WTC11 (cell line): ENCODE measurements around the gene ZNF445. TPM values are rescaled to one million over a fixed set of nuclear protein-coding genes. Genes with fewer than 3 reads are reported as not detected.

Experiments
- ATAC-seq: fragments of 200-7000 bp; cut with Tn5 transposase; 2 replicates; pipeline ENCODE4 v1.10.0; 2021; ENCODE audit warnings: mild to moderate bottlenecking, moderate library complexity
- CTCF ChIA-PET: fragments of 300-600 bp; sonication (Branson Sonifier 250); formaldehyde crosslinking; loops from one replicate; lab custom pipeline; 2021; ENCODE audit warnings: antibody characterized with exemption; lab: Charles Lee
- POLR2A ChIA-PET: fragments of 350-600 bp; sonication (Branson Sonifier 250); formaldehyde crosslinking; loops from one replicate; lab custom pipeline; 2021; ENCODE audit warnings: antibody characterized with exemption; lab: Charles Lee
- DNase-seq: peaks from one replicate; pipeline ENCODE4 v3.0.0; 2021; ENCODE audit warnings: low spot score
- H3K27ac Mint-ChIP-seq: 2 replicates; pipeline ENCODE4 v1.8.0; 2021; ENCODE audit warnings: mixed read lengths
- H3K27me3 Mint-ChIP-seq: 2 replicates; pipeline ENCODE4 v1.8.0; 2021; ENCODE audit warnings: low read depth, mild to moderate bottlenecking, moderate library complexity, mixed read lengths
- H3K36me3 Mint-ChIP-seq: 2 replicates; pipeline ENCODE4 v1.8.0; 2021; ENCODE audit warnings: mixed read lengths
- H3K4me1 Mint-ChIP-seq: 2 replicates; pipeline ENCODE4 v1.8.0; 2022; ENCODE audit warnings: mixed read lengths
- H3K4me3 Mint-ChIP-seq: 2 replicates; pipeline ENCODE4 v1.8.0; 2021; ENCODE audit warnings: mild to moderate bottlenecking, moderate library complexity, mixed read lengths
- H3K9me3 Mint-ChIP-seq: 2 replicates; pipeline ENCODE4 v1.8.0; 2021; ENCODE audit warnings: mixed read lengths
- CBFB ChIP-seq: sonication (generic); formaldehyde crosslinking; IDR thresholded peaks from 2 replicates; pipeline ENCODE4 v1.8.1; 2022; ENCODE audit warnings: mild to moderate bottlenecking, low read depth, missing genetic modification reagents
- E2F4 ChIP-seq: sonication (generic); formaldehyde crosslinking; IDR thresholded peaks from 2 replicates; pipeline ENCODE4 v1.8.1; 2022; ENCODE audit warnings: low read depth, mild to moderate bottlenecking, moderate library complexity, missing genetic modification reagents, borderline replicate concordance
- ELF4 ChIP-seq: sonication (generic); formaldehyde crosslinking; IDR thresholded peaks from 2 replicates; pipeline ENCODE4 v1.8.1; 2022; ENCODE audit warnings: low read depth, mild to moderate bottlenecking, moderate library complexity, missing genetic modification reagents
- EMX1 ChIP-seq: fragments of 250-450 bp; sonication (Bioruptor Pico); IDR thresholded peaks from 2 replicates; pipeline ENCODE4 v1.8.0; 2021; ENCODE audit warnings: mild to moderate bottlenecking
- FOXP1 ChIP-seq: sonication (generic); formaldehyde crosslinking; IDR thresholded peaks from 2 replicates; pipeline ENCODE4 v1.8.0; 2022; ENCODE audit warnings: missing genetic modification reagents, mild to moderate bottlenecking, moderate library complexity, borderline replicate concordance
- FOXP4 ChIP-seq: sonication (generic); formaldehyde crosslinking; IDR thresholded peaks from 2 replicates; pipeline ENCODE4 v1.8.0; 2022; ENCODE audit warnings: mild to moderate bottlenecking, missing genetic modification reagents
- GRHL2 ChIP-seq: fragments of 250-450 bp; sonication (Bioruptor Pico); IDR thresholded peaks from 2 replicates; pipeline ENCODE4 v1.8.0; 2022; ENCODE audit warnings: mild to moderate bottlenecking, moderate library complexity; ENCODE audit not compliant: insufficient replicate concordance, severe bottlenecking
- HMGA2 ChIP-seq: fragments of 250-450 bp; sonication (Bioruptor Pico); IDR thresholded peaks from 2 replicates; pipeline ENCODE4 v1.4.0; 2021; ENCODE audit warnings: mild to moderate bottlenecking, moderate library complexity
- JAZF1 ChIP-seq: fragments of 250-450 bp; sonication (Bioruptor Pico); IDR thresholded peaks from 2 replicates; pipeline ENCODE4 v1.9.0; 2021; ENCODE audit warnings: moderate library complexity, mild to moderate bottlenecking, inconsistent platforms
- MXD4 ChIP-seq: fragments of 250-450 bp; sonication (Bioruptor Pico); IDR thresholded peaks from 2 replicates; pipeline ENCODE4 v1.8.0; 2021; ENCODE audit warnings: mild to moderate bottlenecking, moderate library complexity, borderline replicate concordance
- NFATC4 ChIP-seq: fragments of 250-450 bp; sonication (Bioruptor Pico); IDR thresholded peaks from 2 replicates; pipeline ENCODE4 v1.9.0; 2021; ENCODE audit warnings: mild to moderate bottlenecking
- STAT6 ChIP-seq: sonication (generic); formaldehyde crosslinking; conservative IDR thresholded peaks from 2 replicates; pipeline ENCODE4 v1.8.1; 2023; ENCODE audit warnings: mild to moderate bottlenecking, low read depth, missing genetic modification reagents, moderate library complexity
- TCF7 ChIP-seq: sonication (generic); formaldehyde crosslinking; IDR thresholded peaks from 2 replicates; pipeline ENCODE4 v1.8.0; 2022; ENCODE audit warnings: mild to moderate bottlenecking, low read depth, missing genetic modification reagents, moderate library complexity
- total RNA-seq: library from RNA; stranded (reverse); gene quantifications from 3 replicates; pipeline ENCODE4 v1.2.3, GENCODE V29; 2021
- TF ChIP-seq, protein P1 (sequence below): sonication (generic); formaldehyde crosslinking; IDR thresholded peaks from 2 replicates; pipeline ENCODE4 v1.8.0; 2023; ENCODE audit warnings: missing genetic modification reagents, mild to moderate bottlenecking, borderline replicate concordance
- TF ChIP-seq, protein P2 (sequence below): sonication (generic); formaldehyde crosslinking; IDR thresholded peaks from 2 replicates; pipeline ENCODE4 v1.8.1; 2023; ENCODE audit warnings: mild to moderate bottlenecking, missing genetic modification reagents, borderline replicate concordance
- TF ChIP-seq, protein P3 (sequence below): sonication (generic); formaldehyde crosslinking; IDR thresholded peaks from 2 replicates; pipeline ENCODE4 v1.8.0; 2022; ENCODE audit warnings: mild to moderate bottlenecking, missing genetic modification reagents
- TF ChIP-seq, protein P4 (sequence below): fragments of 250-450 bp; sonication (Bioruptor Pico); IDR thresholded peaks from 2 replicates; pipeline ENCODE4 v1.8.0; 2021; ENCODE audit warnings: mild to moderate bottlenecking
- TF ChIP-seq, protein P5 (sequence below): sonication (generic); formaldehyde crosslinking; IDR thresholded peaks from 2 replicates; pipeline ENCODE4 v1.8.0; 2023; ENCODE audit warnings: mild to moderate bottlenecking, missing genetic modification reagents

The ZNF445 gene
- total RNA-seq, 1 experiment from 2014 or later: 20.3 TPM

DNA sequence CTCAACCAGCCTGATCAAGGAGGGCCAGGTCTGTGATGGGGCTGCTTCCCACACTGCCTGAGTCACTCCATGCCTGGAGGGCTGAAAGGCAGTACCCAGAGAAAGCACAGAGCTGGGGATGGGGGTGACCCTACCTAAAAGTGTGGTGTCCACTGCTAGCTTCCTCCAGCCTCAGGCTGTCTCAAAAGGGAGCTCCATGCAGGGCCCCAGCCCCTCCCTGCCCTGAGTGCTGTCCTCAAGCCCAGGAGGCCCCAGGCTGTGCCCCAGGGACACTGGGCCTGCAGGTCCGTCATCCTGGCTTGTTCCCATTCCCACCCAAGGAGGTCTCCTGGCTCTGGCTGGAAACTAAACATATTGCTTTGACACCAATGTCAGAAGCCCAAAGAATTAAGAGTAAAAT lies 56.8 kb downstream of the ZNF445 start:
- no peaks in the 10 kb centered on the region for H3K4me1 Mint-ChIP-seq
- peaks cover 11% of the 10 kb centered on the region for H3K9me3 Mint-ChIP-seq
- H3K27me3 Mint-ChIP-seq: no peaks in the 10 kb centered on the region; the same call in 1 of the 2 replicates
- no peaks in the 10 kb centered on the region for H3K36me3 Mint-ChIP-seq
- H3K27ac Mint-ChIP-seq: no peak overlapping the region
- no peak overlapping the region for H3K4me3 Mint-ChIP-seq
- DNase-seq (no peak), ATAC-seq (no peak)
- CTCF ChIA-PET: no interaction called here
- POLR2A ChIA-PET: no interaction called here
- no peak for TF ChIP-seq GRHL2 (CRISPR knock-in tag)
- TF ChIP-seq NFATC4 (CRISPR knock-in tag): no peak
- TF ChIP-seq, protein P1, sequence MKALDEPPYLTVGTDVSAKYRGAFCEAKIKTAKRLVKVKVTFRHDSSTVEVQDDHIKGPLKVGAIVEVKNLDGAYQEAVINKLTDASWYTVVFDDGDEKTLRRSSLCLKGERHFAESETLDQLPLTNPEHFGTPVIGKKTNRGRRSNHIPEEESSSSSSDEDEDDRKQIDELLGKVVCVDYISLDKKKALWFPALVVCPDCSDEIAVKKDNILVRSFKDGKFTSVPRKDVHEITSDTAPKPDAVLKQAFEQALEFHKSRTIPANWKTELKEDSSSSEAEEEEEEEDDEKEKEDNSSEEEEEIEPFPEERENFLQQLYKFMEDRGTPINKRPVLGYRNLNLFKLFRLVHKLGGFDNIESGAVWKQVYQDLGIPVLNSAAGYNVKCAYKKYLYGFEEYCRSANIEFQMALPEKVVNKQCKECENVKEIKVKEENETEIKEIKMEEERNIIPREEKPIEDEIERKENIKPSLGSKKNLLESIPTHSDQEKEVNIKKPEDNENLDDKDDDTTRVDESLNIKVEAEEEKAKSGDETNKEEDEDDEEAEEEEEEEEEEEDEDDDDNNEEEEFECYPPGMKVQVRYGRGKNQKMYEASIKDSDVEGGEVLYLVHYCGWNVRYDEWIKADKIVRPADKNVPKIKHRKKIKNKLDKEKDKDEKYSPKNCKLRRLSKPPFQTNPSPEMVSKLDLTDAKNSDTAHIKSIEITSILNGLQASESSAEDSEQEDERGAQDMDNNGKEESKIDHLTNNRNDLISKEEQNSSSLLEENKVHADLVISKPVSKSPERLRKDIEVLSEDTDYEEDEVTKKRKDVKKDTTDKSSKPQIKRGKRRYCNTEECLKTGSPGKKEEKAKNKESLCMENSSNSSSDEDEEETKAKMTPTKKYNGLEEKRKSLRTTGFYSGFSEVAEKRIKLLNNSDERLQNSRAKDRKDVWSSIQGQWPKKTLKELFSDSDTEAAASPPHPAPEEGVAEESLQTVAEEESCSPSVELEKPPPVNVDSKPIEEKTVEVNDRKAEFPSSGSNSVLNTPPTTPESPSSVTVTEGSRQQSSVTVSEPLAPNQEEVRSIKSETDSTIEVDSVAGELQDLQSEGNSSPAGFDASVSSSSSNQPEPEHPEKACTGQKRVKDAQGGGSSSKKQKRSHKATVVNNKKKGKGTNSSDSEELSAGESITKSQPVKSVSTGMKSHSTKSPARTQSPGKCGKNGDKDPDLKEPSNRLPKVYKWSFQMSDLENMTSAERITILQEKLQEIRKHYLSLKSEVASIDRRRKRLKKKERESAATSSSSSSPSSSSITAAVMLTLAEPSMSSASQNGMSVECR (CRISPR knock-in tag): no peak
- TF ChIP-seq CBFB (CRISPR knock-in tag): no peak
- TF ChIP-seq, protein P2, sequence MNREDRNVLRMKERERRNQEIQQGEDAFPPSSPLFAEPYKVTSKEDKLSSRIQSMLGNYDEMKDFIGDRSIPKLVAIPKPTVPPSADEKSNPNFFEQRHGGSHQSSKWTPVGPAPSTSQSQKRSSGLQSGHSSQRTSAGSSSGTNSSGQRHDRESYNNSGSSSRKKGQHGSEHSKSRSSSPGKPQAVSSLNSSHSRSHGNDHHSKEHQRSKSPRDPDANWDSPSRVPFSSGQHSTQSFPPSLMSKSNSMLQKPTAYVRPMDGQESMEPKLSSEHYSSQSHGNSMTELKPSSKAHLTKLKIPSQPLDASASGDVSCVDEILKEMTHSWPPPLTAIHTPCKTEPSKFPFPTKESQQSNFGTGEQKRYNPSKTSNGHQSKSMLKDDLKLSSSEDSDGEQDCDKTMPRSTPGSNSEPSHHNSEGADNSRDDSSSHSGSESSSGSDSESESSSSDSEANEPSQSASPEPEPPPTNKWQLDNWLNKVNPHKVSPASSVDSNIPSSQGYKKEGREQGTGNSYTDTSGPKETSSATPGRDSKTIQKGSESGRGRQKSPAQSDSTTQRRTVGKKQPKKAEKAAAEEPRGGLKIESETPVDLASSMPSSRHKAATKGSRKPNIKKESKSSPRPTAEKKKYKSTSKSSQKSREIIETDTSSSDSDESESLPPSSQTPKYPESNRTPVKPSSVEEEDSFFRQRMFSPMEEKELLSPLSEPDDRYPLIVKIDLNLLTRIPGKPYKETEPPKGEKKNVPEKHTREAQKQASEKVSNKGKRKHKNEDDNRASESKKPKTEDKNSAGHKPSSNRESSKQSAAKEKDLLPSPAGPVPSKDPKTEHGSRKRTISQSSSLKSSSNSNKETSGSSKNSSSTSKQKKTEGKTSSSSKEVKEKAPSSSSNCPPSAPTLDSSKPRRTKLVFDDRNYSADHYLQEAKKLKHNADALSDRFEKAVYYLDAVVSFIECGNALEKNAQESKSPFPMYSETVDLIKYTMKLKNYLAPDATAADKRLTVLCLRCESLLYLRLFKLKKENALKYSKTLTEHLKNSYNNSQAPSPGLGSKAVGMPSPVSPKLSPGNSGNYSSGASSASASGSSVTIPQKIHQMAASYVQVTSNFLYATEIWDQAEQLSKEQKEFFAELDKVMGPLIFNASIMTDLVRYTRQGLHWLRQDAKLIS (CRISPR knock-in tag): no peak
- no peak for TF ChIP-seq MXD4 (CRISPR knock-in tag)
- TF ChIP-seq E2F4 (CRISPR knock-in tag): no peak
- no peak for TF ChIP-seq TCF7
- no peak for TF ChIP-seq ELF4 (CRISPR knock-in tag)
- no peak for TF ChIP-seq FOXP4 (CRISPR knock-in tag)
- TF ChIP-seq JAZF1 (CRISPR knock-in tag): no peak
- TF ChIP-seq HMGA2 (CRISPR knock-in tag): no peak
- no peak for TF ChIP-seq EMX1 (CRISPR knock-in tag)
- TF ChIP-seq, protein P3, sequence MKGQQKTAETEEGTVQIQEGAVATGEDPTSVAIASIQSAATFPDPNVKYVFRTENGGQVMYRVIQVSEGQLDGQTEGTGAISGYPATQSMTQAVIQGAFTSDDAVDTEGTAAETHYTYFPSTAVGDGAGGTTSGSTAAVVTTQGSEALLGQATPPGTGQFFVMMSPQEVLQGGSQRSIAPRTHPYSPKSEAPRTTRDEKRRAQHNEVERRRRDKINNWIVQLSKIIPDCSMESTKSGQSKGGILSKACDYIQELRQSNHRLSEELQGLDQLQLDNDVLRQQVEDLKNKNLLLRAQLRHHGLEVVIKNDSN (CRISPR knock-in tag): no peak
- TF ChIP-seq, protein P4, sequence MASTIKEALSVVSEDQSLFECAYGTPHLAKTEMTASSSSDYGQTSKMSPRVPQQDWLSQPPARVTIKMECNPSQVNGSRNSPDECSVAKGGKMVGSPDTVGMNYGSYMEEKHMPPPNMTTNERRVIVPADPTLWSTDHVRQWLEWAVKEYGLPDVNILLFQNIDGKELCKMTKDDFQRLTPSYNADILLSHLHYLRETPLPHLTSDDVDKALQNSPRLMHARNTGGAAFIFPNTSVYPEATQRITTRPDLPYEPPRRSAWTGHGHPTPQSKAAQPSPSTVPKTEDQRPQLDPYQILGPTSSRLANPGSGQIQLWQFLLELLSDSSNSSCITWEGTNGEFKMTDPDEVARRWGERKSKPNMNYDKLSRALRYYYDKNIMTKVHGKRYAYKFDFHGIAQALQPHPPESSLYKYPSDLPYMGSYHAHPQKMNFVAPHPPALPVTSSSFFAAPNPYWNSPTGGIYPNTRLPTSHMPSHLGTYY (CRISPR knock-in tag): no peak
- TF ChIP-seq FOXP1 (CRISPR knock-in tag): no peak
- TF ChIP-seq, protein P5, sequence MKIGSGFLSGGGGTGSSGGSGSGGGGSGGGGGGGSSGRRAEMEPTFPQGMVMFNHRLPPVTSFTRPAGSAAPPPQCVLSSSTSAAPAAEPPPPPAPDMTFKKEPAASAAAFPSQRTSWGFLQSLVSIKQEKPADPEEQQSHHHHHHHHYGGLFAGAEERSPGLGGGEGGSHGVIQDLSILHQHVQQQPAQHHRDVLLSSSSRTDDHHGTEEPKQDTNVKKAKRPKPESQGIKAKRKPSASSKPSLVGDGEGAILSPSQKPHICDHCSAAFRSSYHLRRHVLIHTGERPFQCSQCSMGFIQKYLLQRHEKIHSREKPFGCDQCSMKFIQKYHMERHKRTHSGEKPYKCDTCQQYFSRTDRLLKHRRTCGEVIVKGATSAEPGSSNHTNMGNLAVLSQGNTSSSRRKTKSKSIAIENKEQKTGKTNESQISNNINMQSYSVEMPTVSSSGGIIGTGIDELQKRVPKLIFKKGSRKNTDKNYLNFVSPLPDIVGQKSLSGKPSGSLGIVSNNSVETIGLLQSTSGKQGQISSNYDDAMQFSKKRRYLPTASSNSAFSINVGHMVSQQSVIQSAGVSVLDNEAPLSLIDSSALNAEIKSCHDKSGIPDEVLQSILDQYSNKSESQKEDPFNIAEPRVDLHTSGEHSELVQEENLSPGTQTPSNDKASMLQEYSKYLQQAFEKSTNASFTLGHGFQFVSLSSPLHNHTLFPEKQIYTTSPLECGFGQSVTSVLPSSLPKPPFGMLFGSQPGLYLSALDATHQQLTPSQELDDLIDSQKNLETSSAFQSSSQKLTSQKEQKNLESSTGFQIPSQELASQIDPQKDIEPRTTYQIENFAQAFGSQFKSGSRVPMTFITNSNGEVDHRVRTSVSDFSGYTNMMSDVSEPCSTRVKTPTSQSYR: no peak
- no peak for TF ChIP-seq STAT6 (CRISPR knock-in tag)
